ENCODE measurements around the gene METTL21C.

The METTL21C gene

GRCh38 chr13:102694937-102695336 is at the start of gene METTL21C:
TSS of gene METTL21C (minus strand) at chr13:102695044. CDS start at chr13:102694498, 546 bp downstream.
- FAIRE-seq: no peak
- no peak for DNase-seq (ENCODE audit: insufficient read length, low spot score)

- DNase-seq (ENCODE audit: insufficient read length, low spot score): no peak
- no peak for FAIRE-seq
Observed at GRCh38 chr13:102742506-102742905, 47.7 kb upstream of the METTL21C start.

- no peak for DNase-seq (ENCODE audit: insufficient read length, low spot score)
- no peak for FAIRE-seq
Observed at GRCh38 chr13:102742101-102742500, 47.3 kb upstream of the METTL21C start.

- FAIRE-seq (no peak), DNase-seq (ENCODE audit: insufficient read length, low spot score) (no peak)
Observed at GRCh38 chr13:102729560-102730270, 34.9 kb upstream of the METTL21C start.

- FAIRE-seq (peak; percentile 45), DNase-seq (ENCODE audit: insufficient read length, low spot score) (no peak)
Observed at GRCh38 chr13:102726430-102726829, 31.6 kb upstream of the METTL21C start.

GRCh38 chr13:102724923-102725322 is 30.1 kb upstream of the METTL21C start:
- FAIRE-seq: no peak
- DNase-seq (ENCODE audit: insufficient read length, low spot score): no peak

- FAIRE-seq (no peak), DNase-seq (ENCODE audit: insufficient read length, low spot score) (no peak)
Observed at GRCh38 chr13:102721800-102722231, 27.0 kb upstream of the METTL21C start.

- FAIRE-seq (no peak), DNase-seq (ENCODE audit: insufficient read length, low spot score) (no peak)
Observed at GRCh38 chr13:102718746-102719145, 23.9 kb upstream of the METTL21C start.

GRCh38 chr13:102715447-102715846 is 20.6 kb upstream of the METTL21C start:
- no peak for FAIRE-seq
- no peak for DNase-seq (ENCODE audit: insufficient read length, low spot score)

- no peak for FAIRE-seq
- no peak for DNase-seq (ENCODE audit: insufficient read length, low spot score)
Observed at GRCh38 chr13:102710261-102710679, 15.4 kb upstream of the METTL21C start.

GRCh38 chr13:102709536-102709935 is 14.7 kb upstream of the METTL21C start:
- DNase-seq (ENCODE audit: insufficient read length, low spot score) (no peak), FAIRE-seq (no peak)

GRCh38 chr13:102708991-102709390 is 14.1 kb upstream of the METTL21C start:
- no peak for DNase-seq (ENCODE audit: insufficient read length, low spot score)
- FAIRE-seq: no peak

GRCh38 chr13:102708211-102708610 is 13.4 kb upstream of the METTL21C start:
- DNase-seq (ENCODE audit: insufficient read length, low spot score): no peak
- no peak for FAIRE-seq

GRCh38 chr13:102707467-102707866 is 12.6 kb upstream of the METTL21C start:
- DNase-seq (ENCODE audit: insufficient read length, low spot score) (no peak), FAIRE-seq (no peak)

GRCh38 chr13:102704238-102705058 is 9.6 kb upstream of the METTL21C start:
- no peak for DNase-seq (ENCODE audit: insufficient read length, low spot score)
- no peak for FAIRE-seq

- no peak for DNase-seq (ENCODE audit: insufficient read length, low spot score)
- no peak for FAIRE-seq
Observed at GRCh38 chr13:102703726-102704035, 8.8 kb upstream of the METTL21C start.

- DNase-seq (ENCODE audit: insufficient read length, low spot score): no peak
- FAIRE-seq: no peak
Observed at GRCh38 chr13:102702965-102703725, 8.3 kb upstream of the METTL21C start.

- FAIRE-seq (no peak), DNase-seq (ENCODE audit: insufficient read length, low spot score) (no peak)
Observed at GRCh38 chr13:102701331-102701730, 6.5 kb upstream of the METTL21C start.

- DNase-seq (ENCODE audit: insufficient read length, low spot score) (no peak), FAIRE-seq (no peak)
Observed at GRCh38 chr13:102700088-102701031, 5.5 kb upstream of the METTL21C start.

GRCh38 chr13:102699504-102699903 is 4.7 kb upstream of the METTL21C start:
- no peak for DNase-seq (ENCODE audit: insufficient read length, low spot score)
- no peak for FAIRE-seq

All from GM19239 (cell line).